Measurements from ENCODE around the gene PARVB. TPM values are rescaled to one million over a fixed set of nuclear protein-coding genes. Genes with fewer than 3 reads are reported as not detected.
"Not testable (repeated sequence)": the region's sequence is repeated elsewhere in the genome, so short reads cannot be mapped to it uniquely, and the experiment has no call there.

The PARVB gene
- total and polyA plus RNA-seq, 2 donors (not counting 1 experiment from before 2014, with no cell fraction given), result 12.1 to 47.3 TPM

DNA sequence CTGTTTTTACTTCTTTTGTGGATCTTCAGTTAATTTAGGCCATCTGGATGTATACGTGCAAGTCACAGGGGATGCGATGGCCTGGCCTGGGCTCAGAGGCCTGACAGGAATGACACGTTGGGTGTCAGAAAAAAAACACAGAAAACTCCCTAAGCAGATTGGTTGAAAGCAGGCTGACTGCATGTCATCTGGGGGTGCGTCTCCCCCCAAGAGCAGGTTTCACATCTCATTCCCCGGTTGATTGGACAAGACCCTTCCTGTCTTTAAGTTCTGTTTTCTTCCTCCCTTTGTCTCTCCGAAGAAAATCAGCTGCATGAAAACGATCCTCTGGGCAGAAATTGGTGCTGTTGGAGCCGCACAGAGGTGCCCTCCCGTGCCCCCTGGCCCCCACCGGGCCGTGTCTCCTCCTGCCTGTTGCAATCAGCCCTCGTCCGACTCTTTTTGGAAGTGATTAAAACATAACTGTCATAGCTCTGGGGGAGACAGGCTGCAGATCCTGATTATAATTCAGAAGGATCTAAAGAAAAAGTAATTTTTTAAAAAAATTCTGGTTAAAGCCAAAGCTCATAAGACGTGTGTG is 84.8 kb downstream of the PARVB start:
- H3K27ac ChIP-seq (ENCODE audit: insufficient read depth, low read length), result no peak overlapping the region
- no peak for DNase-seq (ENCODE audit: low read depth in 2 of 2)
- H3K4me3 ChIP-seq (replicated peaks in 1 of 4; ENCODE audit: control extremely low read depth in 1 of 4, insufficient read depth in 1 of 4, low read depth in 3 of 4, low read length in 4 of 4), result no peak overlapping the region
- no peaks in the 10 kb centered on the region for H3K27me3 ChIP-seq (ENCODE audit: control insufficient read depth, insufficient read depth, low read length)
- no peaks in the 10 kb centered on the region for H3K79me2 ChIP-seq (ENCODE audit: control insufficient read depth, insufficient read depth, low read length)
- no peaks in the 10 kb centered on the region for H3K4me1 ChIP-seq (ENCODE audit: control insufficient read depth, extremely low read depth, insufficient read depth, low read length)
- no peaks in the 10 kb centered on the region for H3K36me3 ChIP-seq (ENCODE audit: control insufficient read depth, insufficient read depth, low read length)
- H2AFZ ChIP-seq (ENCODE audit: low read length), result no peak overlapping the region
- H3K9me3 ChIP-seq (ENCODE audit: control insufficient read depth, insufficient read depth, low read depth, low read length), result no peaks in the 10 kb centered on the region
- TF ChIP-seq EZH2 (IDR thresholded peaks at IDR 0.05; ENCODE audit: low read length, missing control alignments), result no peak
- TF ChIP-seq, protein P1, sequence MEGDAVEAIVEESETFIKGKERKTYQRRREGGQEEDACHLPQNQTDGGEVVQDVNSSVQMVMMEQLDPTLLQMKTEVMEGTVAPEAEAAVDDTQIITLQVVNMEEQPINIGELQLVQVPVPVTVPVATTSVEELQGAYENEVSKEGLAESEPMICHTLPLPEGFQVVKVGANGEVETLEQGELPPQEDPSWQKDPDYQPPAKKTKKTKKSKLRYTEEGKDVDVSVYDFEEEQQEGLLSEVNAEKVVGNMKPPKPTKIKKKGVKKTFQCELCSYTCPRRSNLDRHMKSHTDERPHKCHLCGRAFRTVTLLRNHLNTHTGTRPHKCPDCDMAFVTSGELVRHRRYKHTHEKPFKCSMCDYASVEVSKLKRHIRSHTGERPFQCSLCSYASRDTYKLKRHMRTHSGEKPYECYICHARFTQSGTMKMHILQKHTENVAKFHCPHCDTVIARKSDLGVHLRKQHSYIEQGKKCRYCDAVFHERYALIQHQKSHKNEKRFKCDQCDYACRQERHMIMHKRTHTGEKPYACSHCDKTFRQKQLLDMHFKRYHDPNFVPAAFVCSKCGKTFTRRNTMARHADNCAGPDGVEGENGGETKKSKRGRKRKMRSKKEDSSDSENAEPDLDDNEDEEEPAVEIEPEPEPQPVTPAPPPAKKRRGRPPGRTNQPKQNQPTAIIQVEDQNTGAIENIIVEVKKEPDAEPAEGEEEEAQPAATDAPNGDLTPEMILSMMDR (conservative IDR thresholded peaks at IDR 0.05 in 1 of 2, IDR thresholded peaks at IDR 0.05 in 1 of 2; ENCODE audit: low read depth in 1 of 2, low read length in 2 of 2), result no peak
- no peak overlapping the region for H3K9ac ChIP-seq (ENCODE audit: insufficient read depth, low read length)
- H4K20me1 ChIP-seq (ENCODE audit: control insufficient read depth, extremely low read depth, insufficient read depth, low read length), result no peaks in the 10 kb centered on the region
- H3K4me2 ChIP-seq (ENCODE audit: extremely low read depth, insufficient read depth, low read length), result no peak overlapping the region

DNA sequence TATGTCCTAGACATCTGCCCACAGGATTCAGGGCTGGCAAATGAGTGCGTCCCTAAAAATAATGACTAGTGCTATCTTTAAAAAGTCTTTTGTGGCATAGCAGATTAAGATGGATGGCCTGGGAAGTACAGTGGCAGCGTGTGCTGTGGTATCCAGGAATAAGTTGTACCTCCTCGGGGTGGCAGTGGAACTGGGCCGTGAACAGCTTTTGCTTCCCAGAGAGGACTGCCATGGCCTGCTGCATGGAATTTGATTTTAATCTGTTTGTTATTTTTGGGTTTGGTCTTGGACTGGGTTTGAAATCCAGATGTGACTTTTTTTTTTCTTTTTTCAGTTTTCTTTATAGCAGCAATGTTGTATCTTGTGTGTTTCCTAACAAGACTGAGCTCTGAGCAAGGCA is 85.3 kb downstream of the PARVB start:
- H3K4me3 ChIP-seq (replicated peaks in 1 of 4; ENCODE audit: control extremely low read depth in 1 of 4, insufficient read depth in 1 of 4, low read depth in 3 of 4, low read length in 4 of 4), result no peak overlapping the region
- H3K9me3 ChIP-seq (ENCODE audit: control insufficient read depth, insufficient read depth, low read depth, low read length), result no peaks in the 10 kb centered on the region
- H4K20me1 ChIP-seq (ENCODE audit: control insufficient read depth, extremely low read depth, insufficient read depth, low read length), result no peaks in the 10 kb centered on the region
- H3K9ac ChIP-seq (ENCODE audit: insufficient read depth, low read length), result no peak overlapping the region
- no peak for DNase-seq (ENCODE audit: low read depth in 2 of 2)
- no peaks in the 10 kb centered on the region for H3K36me3 ChIP-seq (ENCODE audit: control insufficient read depth, insufficient read depth, low read length)
- no peak overlapping the region for H3K4me2 ChIP-seq (ENCODE audit: extremely low read depth, insufficient read depth, low read length)
- TF ChIP-seq EZH2 (IDR thresholded peaks at IDR 0.05; ENCODE audit: low read length, missing control alignments), result no peak
- TF ChIP-seq, protein P1 (conservative IDR thresholded peaks at IDR 0.05 in 1 of 2, IDR thresholded peaks at IDR 0.05 in 1 of 2; ENCODE audit: low read depth in 1 of 2, low read length in 2 of 2), result no peak
- H3K27ac ChIP-seq (ENCODE audit: insufficient read depth, low read length), result no peak overlapping the region
- no peak overlapping the region for H2AFZ ChIP-seq (ENCODE audit: low read length)
- H3K79me2 ChIP-seq (ENCODE audit: control insufficient read depth, insufficient read depth, low read length), result no peaks in the 10 kb centered on the region
- no peaks in the 10 kb centered on the region for H3K27me3 ChIP-seq (ENCODE audit: control insufficient read depth, insufficient read depth, low read length)
- H3K4me1 ChIP-seq (ENCODE audit: control insufficient read depth, extremely low read depth, insufficient read depth, low read length), result no peaks in the 10 kb centered on the region

DNA sequence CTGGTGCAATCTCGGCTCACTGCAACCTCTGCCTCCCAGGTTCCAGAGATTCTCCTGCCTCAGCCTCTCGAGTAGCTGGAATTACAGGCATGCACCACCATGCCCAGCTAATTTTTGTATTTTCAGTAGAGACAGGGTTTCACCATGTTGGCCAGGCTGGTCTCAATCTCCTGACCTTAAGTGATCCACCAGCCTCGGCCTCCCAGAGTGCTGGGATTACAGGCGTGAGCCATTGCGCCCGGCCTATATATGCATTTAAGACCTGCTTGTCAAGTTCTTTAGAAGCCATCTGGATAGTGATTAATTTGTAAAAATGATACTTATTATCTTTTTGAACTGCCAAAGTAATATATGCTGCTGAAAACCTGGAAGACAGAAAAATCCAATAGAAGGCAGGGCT is 86.6 kb downstream of the PARVB start:
- not testable (repeated sequence) for H2AFZ ChIP-seq (ENCODE audit: low read length); H3K79me2 ChIP-seq (ENCODE audit: control insufficient read depth, insufficient read depth, low read length); H3K9me3 ChIP-seq (ENCODE audit: control insufficient read depth, insufficient read depth, low read depth, low read length); H3K4me1 ChIP-seq (ENCODE audit: control insufficient read depth, extremely low read depth, insufficient read depth, low read length); DNase-seq (ENCODE audit: low read depth in 2 of 2); H3K27ac ChIP-seq (ENCODE audit: insufficient read depth, low read length); H3K4me3 ChIP-seq (replicated peaks in 1 of 4; ENCODE audit: control extremely low read depth in 1 of 4, insufficient read depth in 1 of 4, low read depth in 3 of 4, low read length in 4 of 4); H3K36me3 ChIP-seq (ENCODE audit: control insufficient read depth, insufficient read depth, low read length); H3K9ac ChIP-seq (ENCODE audit: insufficient read depth, low read length); H3K4me2 ChIP-seq (ENCODE audit: extremely low read depth, insufficient read depth, low read length); H4K20me1 ChIP-seq (ENCODE audit: control insufficient read depth, extremely low read depth, insufficient read depth, low read length); H3K27me3 ChIP-seq (ENCODE audit: control insufficient read depth, insufficient read depth, low read length)
